GM04504 (cell line): ENCODE measurements around the gene ACTL8.

Experiments used
- DNase-seq: peaks from one replicate; pipeline ENCODE4 v3.0.0-alpha.2; 2012; ENCODE audit warnings: low read depth

ACTL8 gene

DNA sequence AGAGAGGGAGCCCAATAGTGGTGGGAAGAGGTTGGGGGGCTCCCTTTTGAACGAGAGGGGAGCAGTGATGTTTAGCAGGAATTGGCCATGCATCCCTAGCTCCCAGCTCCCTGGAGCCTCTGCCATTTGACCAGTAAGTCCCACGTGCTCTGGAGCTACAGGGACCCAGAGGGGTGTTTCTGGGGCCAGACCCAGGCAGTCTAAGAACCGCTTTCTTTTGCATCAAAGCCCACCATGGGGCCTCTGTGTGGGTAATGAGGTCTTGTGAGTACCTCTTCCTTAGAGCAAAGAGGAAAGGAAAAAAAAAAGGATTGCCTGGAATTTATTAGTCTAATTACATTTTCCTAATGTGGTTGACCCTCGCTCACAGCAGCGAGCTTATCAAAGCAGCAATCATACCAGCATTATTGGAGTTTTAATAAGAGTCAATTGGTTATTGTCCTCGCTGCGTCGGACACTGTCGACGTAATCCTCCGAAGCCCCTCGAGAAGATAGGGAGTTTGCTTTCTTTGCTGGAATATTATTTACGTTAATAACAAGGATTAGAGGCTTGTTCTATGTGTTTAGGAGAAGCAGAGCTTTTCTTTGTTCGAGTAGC is 17.6 kb downstream of the ACTL8 start:
- DNase-seq: no peak

DNA sequence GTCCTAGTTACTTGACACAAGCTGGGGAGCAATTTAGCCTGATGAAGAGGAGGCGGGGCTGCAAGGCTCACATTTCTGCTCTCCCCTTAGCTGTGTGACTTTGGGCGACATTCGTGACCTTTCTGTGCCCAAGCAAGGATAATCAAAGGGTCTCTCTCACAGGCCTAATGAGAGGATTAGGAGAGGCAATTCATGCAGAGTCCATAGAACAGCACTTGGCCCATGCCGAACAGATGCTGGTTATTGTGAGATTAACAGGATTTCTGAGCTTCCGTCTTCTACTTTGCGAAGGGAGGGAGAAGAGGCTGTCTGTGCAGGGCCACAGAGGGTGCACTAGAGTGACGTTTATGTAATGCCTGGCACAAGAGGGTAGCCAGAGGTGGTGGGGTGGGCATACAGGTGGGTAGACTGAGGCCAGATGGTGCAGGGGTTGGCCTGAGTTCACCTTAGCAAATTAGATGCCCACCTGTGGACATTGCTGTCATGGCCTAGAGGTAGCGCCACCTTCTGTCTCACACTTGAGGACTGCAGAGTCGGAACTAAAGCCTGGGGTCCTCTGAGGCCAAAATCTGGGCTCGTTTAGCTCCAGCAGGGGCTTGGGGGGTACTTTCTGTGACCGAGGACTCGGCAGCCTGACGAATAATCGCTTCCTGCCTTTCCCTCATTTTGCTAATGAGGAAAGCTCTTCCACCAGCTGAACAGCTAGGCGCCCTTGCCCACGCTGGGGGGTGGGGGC is 18.6 kb downstream of the ACTL8 start:
- DNase-seq: no peak

DNA sequence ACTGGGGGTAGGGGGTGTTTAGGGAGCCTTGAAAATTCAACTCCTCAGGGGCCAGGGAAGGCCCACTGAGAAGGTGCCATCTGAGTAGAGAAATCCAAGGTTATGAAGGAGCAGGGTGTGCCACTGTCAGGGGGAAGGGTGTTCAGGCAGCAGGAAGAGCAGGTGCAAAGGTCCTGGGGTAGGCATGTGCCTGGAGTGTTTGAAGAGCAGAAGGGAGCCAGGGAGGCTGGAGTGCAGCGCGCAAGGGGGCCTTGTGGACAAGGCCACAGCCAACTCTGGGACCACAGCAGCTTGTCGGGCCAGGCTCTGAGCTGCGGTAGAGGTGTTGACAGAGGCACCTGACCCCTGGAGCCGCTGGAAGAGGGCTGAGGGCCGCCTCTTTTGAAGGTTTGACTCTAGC is 19.3 kb downstream of the ACTL8 start:
- DNase-seq: no peak

DNA sequence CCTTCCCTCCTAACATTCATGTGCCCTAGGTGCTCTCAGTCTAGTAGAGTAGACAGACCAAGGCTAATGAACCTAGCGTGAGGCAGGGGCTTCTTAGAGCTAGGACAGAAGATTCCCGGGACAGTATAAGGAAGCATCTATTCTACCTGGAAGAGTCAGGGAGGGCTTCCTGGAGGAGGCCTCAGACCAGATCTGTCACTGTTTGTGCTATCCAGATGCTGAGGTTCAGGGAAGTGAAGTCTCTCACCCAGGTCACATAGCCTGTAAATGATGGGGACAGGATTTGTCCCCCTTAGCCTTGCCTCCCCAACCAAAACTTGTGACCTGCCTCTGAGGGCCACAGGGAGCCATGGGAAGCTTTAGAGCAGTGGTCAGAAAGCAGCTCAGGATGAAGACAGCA is 20.7 kb downstream of the ACTL8 start:
- no peak for DNase-seq

DNA sequence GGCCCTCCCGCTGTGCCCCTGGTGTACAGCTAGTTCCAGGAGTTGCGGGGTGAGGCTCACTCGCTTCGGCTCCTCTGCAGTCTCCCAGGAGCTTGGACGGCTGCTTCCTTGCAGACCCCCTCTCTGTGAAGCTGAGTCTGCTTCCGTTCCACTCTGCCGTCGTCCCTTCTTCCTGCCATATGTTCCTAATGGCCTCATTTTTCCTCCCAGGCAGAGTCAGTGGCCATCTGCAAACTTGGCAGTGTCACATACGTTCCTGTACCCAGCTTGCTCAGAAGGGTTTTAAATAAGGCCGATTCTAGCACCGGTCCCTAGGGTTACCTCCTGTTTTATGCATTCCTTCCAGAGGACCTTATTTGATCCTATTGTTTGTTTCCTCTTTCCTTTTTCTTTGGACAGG is 21.3 kb downstream of the ACTL8 start:
- DNase-seq: no peak

DNA sequence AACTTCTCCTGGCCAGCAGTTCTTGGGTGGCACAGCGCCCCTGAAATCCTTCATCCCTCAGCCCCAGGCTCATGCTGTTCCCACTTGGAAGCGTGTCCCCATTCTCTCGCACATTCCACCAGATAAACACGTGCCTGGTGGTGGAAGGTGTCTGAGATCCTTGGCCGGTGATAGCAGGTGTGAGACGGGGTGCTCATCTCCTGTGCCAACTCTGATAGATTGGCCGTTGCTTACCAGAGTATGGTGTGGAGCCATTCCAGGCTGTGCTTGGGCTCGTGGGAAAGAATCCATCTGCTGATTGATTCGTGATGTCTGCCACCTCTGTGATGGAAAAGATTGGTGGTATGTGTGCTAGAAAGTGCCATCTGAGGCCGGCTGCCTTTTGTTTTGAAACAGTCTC is 22.2 kb downstream of the ACTL8 start:
- DNase-seq: no peak

DNA sequence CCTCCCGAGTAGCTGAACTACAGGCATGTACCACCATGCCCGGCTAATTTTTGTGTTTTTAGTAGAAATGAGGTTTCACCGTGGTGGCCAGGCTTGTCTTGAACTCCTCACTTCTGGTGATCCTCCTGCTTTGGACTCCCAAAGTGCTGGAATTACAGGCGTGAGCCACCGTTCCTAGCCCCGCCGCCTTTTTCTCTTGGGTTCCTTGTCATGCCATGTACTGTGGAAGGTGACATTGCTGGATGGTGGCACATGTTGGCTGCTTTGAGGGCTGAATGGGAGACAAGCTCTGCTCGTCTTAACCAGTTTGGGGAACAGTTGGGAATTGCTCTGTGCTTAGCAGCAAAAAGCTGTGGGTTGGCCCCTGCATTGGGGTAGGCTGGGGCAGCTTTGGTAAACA is 22.7 kb downstream of the ACTL8 start:
- no peak for DNase-seq

DNA sequence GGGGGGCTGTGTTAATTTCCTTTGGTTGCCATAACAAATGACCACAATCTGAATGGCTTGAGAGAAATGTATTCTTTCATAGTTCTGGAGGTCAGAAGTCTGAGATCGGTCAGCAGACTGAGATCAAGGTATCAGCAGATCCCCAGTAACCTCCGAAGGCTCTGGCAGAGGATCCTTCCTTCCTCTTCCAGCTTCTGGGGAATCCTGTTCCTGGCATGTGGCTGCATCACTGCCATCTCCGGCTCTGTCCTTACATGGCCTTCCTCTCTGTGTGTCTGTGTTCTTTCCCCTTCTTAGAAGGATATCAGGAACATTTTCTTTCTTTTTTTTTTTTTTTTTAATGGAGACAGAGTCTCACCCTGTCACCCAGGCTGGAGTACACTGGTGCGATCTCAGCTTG is 25.8 kb downstream of the ACTL8 start:
- DNase-seq: no peak

DNA sequence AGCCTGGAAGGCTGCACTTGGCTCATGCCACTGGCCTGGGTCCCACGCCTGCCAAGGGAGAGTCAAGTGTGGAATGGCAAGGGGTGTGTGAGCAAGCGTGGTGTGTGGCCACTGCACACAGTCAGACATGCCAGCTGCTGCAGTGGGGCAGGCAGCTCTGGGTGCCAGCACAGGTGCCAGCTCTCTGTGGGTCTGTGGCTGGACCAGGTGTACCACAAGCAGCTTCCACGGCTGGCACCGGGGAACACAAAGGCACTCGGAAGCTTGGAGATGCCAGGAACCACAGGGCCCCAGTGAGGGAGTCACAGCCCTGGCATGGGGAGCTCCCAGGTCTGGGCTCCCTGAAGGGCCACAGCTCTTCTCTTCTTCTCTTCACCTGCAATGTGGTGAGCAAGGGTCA is 34.8 kb downstream of the ACTL8 start:
- DNase-seq: no peak

DNA sequence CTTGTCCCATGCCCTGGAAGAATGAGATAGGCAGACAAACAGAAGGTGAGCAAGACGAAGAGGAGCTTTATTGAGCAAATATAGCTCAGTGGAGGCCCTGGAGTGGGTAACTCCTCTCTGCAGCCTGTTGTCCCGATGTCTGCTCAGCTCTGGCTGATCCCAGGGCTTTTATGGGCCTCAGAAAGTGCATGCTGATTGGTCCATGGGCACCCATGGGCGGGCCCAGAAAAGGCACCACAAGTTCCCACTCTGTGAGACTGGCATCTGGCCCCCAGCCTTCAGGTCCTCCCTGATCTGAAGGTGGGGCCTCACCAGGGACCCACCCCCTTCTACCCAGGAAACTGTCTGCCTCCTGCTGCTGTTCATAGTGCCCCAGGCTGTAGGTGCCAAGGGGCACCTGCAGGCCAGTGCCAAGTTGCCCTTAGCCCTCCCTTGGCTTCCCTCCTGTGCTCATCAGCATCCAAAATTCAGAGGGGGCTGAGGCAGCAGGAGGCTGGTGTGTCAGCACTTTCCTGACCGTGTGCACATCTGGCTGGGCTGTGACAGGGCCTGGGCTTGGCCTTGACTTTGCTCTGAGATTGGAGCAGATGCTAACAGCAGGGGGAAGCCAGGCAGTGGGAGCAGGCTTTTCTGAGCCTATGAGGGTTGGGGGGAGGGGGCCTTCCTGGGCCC is 35.4 kb downstream of the ACTL8 start:
- no peak for DNase-seq

DNA sequence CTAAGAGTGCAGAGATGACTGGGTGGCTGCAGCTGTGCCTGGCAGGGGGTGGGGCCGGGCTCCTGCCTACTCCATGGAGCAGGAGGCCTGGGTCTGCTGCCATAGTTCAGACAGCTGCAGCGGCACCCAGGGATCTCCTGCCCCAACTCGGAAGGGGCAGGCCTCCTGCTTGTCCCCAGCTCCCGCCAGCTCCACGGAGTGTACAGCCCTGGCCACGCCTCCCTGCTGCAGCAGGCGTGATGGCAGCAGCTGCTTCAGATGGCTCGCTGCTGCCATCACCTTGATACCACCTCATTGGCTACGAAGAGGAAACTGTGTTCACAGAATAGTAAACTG is 35.9 kb downstream of the ACTL8 start:
- DNase-seq: no peak

DNA sequence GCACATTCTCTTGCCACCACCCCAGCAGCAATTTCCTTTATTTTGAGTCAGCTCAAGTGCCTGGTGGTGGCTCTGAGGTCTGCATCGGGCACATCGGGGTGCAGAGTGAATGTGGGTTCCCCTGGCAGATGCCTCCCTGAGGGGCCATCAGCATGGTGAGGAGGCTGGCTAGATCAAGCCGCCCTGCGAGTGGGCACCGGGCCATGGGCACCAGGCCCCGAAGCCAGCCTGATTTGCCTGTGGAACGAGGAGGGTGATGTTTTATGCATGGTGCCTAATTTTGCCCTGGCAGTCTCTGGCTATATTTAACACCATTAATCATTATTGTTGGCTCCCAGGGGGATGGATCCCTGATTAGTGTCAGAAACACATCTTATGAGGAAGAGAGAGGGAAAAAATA is 36.3 kb downstream of the ACTL8 start:
- DNase-seq: no peak

DNA sequence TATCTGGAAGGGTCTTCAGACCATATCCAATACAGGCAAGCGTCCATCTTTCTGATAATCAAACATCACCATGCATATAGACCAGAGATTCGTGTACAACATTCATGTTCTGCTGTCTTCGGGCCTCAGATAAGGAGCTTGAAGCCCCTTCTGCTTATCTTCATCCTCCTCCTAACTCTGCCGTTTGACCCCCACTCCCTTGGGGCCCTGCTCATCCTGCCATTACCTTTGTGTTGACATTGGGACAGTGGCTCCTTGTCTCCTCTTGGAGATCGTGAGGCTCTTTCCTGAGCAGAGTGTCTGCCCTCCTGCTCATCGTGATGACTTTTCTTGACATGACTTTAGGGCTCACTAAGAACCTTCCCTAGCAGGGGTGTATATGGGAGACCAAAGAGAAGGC is 37.3 kb downstream of the ACTL8 start:
- no peak for DNase-seq

DNA sequence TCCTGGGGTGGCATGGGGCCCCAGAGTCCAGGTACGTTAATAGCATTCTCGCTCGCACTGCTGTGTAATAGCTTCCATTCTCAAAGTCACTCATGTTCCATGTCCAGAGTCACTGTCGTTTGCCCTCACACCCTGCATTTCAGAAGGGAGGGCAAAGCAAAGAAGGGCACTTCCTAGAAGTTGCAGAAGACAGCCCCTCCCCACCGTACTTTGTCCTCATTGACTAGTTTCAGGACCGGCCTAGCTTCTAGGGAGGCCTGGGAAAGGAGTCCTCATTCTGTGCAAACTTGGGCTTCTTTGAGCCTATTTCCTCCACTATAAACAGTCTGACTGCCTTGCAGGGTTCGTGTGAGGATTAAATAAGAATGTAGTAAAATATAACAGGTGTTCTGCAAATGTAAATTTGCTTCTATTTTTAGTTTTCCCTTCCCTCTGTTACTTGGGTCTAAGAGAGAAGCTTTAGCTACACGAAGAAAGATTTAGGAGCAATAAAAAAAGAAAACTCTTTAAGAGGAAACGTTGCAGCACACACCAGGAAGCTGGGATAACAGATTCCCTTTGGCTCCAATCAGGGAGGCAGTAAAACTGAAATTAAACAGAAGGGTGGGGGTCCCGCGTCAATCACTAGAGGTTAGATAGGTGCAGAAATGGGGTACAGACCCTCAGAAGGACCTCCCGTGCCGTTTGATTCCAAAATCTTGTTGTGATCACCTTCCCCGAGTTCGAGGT is 40.1 kb downstream of the ACTL8 start:
- DNase-seq: no peak

DNA sequence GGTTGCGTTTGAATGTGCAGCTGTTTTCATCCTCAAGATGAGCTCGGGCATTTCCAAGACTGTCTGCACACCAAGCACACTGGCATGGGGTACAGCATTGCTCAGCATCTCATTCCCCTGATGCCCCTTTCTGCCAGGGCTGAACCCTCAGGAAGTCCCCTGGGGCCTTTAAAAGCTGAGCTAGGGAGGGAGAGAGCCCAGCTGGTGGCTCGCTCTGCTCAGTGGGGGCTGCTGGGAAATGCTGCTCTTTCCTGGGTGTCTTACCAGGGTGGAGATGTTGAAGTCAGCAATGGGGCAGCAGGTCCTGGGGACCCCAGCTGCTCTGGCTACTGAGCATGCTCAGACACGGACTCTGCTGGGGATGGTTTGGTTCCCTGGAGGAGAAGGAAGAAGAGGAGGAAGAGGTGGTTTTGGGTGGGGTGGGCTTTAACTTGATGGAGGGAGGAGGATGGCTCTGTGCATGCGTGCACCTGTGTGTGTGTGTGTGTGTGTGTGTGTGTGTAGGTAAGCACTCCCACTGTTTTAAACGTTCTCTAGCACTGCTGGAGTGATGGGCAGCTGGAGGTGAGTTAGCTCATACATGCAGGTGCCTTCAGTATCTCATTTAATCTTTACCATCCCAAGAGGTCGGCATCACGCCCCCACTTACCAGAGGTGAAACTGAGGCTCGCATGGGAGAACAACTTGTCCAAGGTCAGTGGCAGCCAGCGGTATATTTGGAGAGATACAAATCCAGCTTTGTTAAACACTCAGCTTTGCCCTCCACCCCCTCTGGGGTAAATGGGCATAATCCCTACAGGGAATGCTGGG is 40.9 kb downstream of the ACTL8 start:
- DNase-seq: no peak

DNA sequence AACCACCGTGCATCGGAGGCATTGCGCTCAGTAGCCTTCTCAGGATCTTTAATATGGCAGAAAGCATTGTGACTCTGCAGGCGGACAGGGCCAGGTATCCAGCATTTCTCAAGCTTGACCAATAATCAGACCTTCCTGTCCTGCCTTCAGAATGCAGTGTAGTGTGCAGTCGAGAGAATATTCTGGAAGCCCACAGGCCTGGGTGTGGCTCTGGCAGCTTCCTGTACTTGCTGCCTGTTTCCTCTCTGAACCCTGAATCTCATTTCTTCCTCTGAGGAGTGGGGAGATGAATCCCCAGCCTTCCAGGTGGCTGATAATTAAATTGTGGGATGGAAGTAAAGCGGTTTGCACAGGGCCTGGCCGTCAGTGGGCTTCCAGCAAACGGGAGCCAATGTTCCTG is 42.3 kb downstream of the ACTL8 start:
- DNase-seq: no peak

DNA sequence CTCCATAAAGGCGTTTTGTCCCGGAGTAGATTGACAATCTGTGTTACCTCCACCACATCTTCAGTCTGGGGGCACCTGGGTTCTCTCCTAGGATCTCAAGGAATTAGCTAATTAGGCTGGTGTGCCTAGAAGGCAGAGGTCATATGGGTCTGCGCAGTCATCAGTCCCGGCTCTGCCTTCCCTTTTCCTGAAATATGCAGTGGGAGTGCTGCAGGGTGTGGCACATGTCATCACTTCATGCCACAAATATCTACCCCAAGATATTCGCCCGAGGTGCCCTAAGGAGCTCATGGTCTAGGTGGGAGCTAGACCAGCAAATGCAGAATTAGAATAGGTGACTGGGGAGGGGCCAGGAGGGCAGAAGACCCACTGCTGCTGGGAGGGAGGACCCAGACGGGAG is 42.9 kb downstream of the ACTL8 start:
- DNase-seq: no peak

DNA sequence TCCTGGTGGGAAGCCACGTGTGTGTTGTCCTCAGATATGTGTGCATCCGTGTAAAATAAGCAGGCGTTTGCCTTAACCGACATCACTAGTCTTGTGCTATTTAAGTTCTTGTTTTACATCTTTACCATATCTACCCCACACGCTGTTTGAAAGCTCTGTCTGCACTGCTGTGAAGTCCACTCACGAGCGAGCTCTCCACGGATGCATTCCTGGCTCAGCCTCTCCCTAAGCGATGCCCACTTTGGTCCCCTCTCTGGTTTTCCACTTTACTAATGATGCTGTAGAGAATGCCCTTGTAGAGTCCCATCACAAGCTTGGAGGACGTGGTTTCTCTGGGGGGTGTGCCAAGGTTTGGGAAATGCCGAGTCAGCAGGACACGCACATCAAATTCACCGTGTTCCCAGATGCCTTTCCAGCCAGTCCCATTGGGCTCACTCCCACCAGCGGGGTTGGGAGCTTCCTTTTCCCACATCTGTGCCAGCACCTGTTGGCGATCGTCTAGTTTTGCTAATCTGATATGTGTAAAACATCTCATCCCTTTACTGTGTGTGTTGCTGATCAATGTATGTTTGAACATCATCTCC is 43.8 kb downstream of the ACTL8 start:
- DNase-seq: no peak

DNA sequence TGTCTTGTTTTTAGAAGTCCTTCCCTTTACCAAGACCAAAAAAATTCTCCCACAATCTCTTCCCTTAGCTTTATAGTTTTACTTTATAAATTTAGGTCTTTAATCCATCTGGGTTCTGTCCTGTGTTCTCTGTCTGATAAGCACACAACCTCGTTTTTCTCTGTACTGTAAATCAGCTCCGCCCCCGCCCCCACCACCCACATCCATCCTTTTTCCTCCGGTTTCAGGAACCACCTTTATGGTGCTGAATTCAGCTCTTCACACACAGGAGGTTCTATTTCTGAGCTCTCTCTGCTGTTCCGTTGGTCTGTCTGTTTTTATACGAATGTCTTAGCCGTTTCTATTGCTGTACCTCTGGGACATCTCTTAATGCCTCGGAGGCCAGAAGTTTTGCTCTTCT is 44.5 kb downstream of the ACTL8 start:
- no peak for DNase-seq

DNA sequence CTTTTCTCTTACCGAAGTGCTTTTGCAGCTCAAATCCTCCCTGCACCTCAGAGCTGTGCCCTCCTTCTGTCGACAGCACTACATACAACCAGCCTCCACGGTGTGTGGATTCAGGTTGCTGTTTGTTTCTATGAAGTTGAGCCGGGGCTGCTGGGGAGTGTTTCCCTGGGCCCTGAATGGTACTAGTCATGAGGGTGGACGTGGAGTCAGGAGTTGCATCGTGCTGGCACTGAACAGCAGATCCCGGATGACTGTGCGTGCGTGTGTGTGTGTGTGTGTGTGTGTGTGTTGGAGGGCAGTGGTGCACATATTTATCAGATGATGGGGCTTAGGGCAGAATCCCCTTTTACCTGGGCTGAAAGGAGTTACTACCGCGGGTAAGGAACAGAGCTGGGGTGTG is 47.0 kb downstream of the ACTL8 start:
- DNase-seq: no peak

DNA sequence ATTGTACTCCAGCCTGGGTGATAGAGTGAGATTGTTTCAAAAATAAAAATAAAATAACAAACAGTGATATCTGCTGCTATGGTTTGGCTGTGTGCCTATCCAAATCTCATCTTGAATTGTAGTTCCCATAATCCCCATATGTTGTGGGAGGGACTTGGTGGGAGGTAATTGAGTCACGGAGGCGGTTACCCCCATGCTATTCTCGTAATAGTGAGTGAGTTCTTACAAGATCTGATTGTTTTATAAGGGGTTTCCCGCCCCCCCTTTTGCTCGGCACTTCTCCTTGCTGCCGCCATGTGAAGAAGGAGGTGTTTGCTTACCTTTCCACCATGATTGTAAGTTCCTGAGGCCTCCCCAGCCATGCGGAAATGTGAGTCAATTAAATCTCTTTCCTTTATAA is 47.8 kb downstream of the ACTL8 start:
- no peak for DNase-seq
